Chondrocyte (in vitro differentiated cells): ENCODE results near the gene SLC35F1. TPM values are rescaled to one million over a fixed set of nuclear protein-coding genes. Genes with fewer than 3 reads are reported as not detected.

Experiments
- DNase-seq: peaks from one replicate; pipeline ENCODE4 v3.0.0; 2021; ENCODE audit warnings: mixed read lengths, low spot score
- H3K27ac Mint-ChIP-seq: one replicate; pipeline ENCODE4 v1.8.0; 2021; ENCODE audit warnings: mild to moderate bottlenecking, moderate library complexity, mixed read lengths; ENCODE audit not compliant: unreplicated experiment
- H3K27me3 Mint-ChIP-seq: 2 replicates; pipeline ENCODE4 v1.8.0; 2021; ENCODE audit warnings: low read depth, mixed read lengths
- H3K36me3 Mint-ChIP-seq: 2 replicates; pipeline ENCODE4 v1.8.0; 2021; ENCODE audit warnings: low read depth, mixed read lengths
- H3K4me1 Mint-ChIP-seq: 2 replicates; pipeline ENCODE4 v1.8.0; 2021; ENCODE audit warnings: low read depth, mild to moderate bottlenecking, mixed read lengths
- H3K4me3 Mint-ChIP-seq: one replicate; pipeline ENCODE4 v1.8.0; 2021; ENCODE audit warnings: mild to moderate bottlenecking, moderate library complexity, mixed read lengths; ENCODE audit not compliant: unreplicated experiment
- H3K9me3 Mint-ChIP-seq: 2 replicates; pipeline ENCODE4 v1.8.0; 2021; ENCODE audit warnings: low read depth, mixed read lengths
- CTCF ChIP-seq: fragments of 200-600 bp; sonication (generic); IDR thresholded peaks from 2 replicates; pipeline ENCODE4 v1.5.0; 2021; ENCODE audit warnings: antibody characterized with exemption, mild to moderate bottlenecking, moderate library complexity
- total RNA-seq: library from RNA; stranded (reverse); gene quantifications from 3 replicates; pipeline ENCODE4 v1.2.1, GENCODE V29; 2021

Gene SLC35F1
- total RNA-seq, 1 donor from 2014 or later = not detected

- Mint-ChIP-seq H3K27me3 (no peaks in the 10 kb centered on the region), H3K27ac (no peak overlapping the region), H3K4me3 (no peak overlapping the region), H3K4me1 (no peaks in the 10 kb centered on the region), H3K9me3 (peaks cover 4% of the 10 kb centered on the region), H3K36me3 (no peaks in the 10 kb centered on the region)
- no peak for TF ChIP-seq CTCF
- DNase-seq = no peak
Measured at GRCh38 chr6:118085665-118086064, 178.6 kb downstream of the SLC35F1 start.

- no peak for DNase-seq
- Mint-ChIP-seq H3K9me3 (peaks cover 6% of the 10 kb centered on the region), H3K27ac (no peak overlapping the region), H3K4me3 (no peak overlapping the region), H3K27me3 (no peaks in the 10 kb centered on the region), H3K4me1 (no peaks in the 10 kb centered on the region), H3K36me3 (no peaks in the 10 kb centered on the region)
- no peak for TF ChIP-seq CTCF
Measured at GRCh38 chr6:118086159-118086558, 179.1 kb downstream of the SLC35F1 start.

GRCh38 chr6:118092086-118092485 is 185.0 kb downstream of the SLC35F1 start:
- no peak for TF ChIP-seq CTCF

GRCh38 chr6:118097576-118097975 is 190.5 kb downstream of the SLC35F1 start:
- no peak overlapping the region for H3K4me3 Mint-ChIP-seq
- H3K27ac Mint-ChIP-seq = no peak overlapping the region
- H3K4me1 Mint-ChIP-seq = peaks cover 6% of the 10 kb centered on the region
- TF ChIP-seq CTCF = no peak
- H3K36me3 Mint-ChIP-seq = no peaks in the 10 kb centered on the region
- H3K9me3 Mint-ChIP-seq = peaks cover 9% of the 10 kb centered on the region
- H3K27me3 Mint-ChIP-seq = no peaks in the 10 kb centered on the region
- DNase-seq = no peak

More at GRCh38 chr6:118092086-118092485, 185.0 kb downstream of the SLC35F1 start:
- Mint-ChIP-seq H3K36me3 (no peaks in the 10 kb centered on the region), H3K4me1 (no peaks in the 10 kb centered on the region), H3K4me3 (no peak overlapping the region), H3K27ac (no peak overlapping the region), H3K9me3 (peaks cover 22% of the 10 kb centered on the region), H3K27me3 (no peaks in the 10 kb centered on the region)
- no peak for DNase-seq

- Mint-ChIP-seq H3K27me3 (no peaks in the 10 kb centered on the region), H3K36me3 (no peaks in the 10 kb centered on the region), H3K4me1 (peaks cover 6% of the 10 kb centered on the region), H3K4me3 (no peak overlapping the region), H3K27ac (peak overlapping the region; percentile 17), H3K9me3 (no peaks in the 10 kb centered on the region)
- TF ChIP-seq CTCF = no peak
- DNase-seq = no peak
Measured at GRCh38 chr6:118100717-118101116, 193.7 kb downstream of the SLC35F1 start.
